Right lung (tissue), 5 donors: ENCODE measurements around the gene HIPK3. TPM values are rescaled to one million over a fixed set of nuclear protein-coding genes. Genes with fewer than 3 reads are reported as not detected.
"Not testable (repeated sequence)": the region's sequence is repeated elsewhere in the genome, so short reads cannot be mapped to it uniquely, and the experiment has no call there.

Experiments
- DNase-seq, 2 donors: peaks; one replicate each; pipeline ENCODE4 v3.0.0-alpha.2; 2013
- polyA plus RNA-seq, 5 donors: library from polyadenylated mRNA; unstranded; fragments of 120-200 nt; gene quantifications; one replicate each; pipeline versions ENCODE4 v1.2.1 to v1.2.3, GENCODE V29; 2013; ENCODE audit warnings: inconsistent platforms in 1 of 5, low replicate concordance in 1 of 5; ENCODE audit not compliant: insufficient read length in 5 of 5, insufficient read depth in 1 of 5

HIPK3 gene
- polyA plus RNA-seq, 5 donors: 35.8 to 49.7 (median 49.2) TPM

- DNase-seq: no peak
Measured at GRCh38 chr11:33296695-33297094, 39.5 kb downstream of the HIPK3 start.

GRCh38 chr11:33303541-33303940 lies 46.4 kb downstream of the HIPK3 start:
- DNase-seq: no peak

- not testable (repeated sequence) for DNase-seq
Measured at GRCh38 chr11:33306821-33307220, 49.6 kb downstream of the HIPK3 start.

GRCh38 chr11:33307984-33308383 lies 50.8 kb downstream of the HIPK3 start:
- no peak for DNase-seq

GRCh38 chr11:33309118-33309517 lies 51.9 kb downstream of the HIPK3 start:
- no peak for DNase-seq

- no peak for DNase-seq
Measured at GRCh38 chr11:33310720-33311500, 53.7 kb downstream of the HIPK3 start.

GRCh38 chr11:33311680-33312079 lies 54.5 kb downstream of the HIPK3 start:
- no peak for DNase-seq

- DNase-seq: no peak
Measured at GRCh38 chr11:33315822-33316221, 58.6 kb downstream of the HIPK3 start.

GRCh38 chr11:33317662-33318061 lies 60.5 kb downstream of the HIPK3 start:
- DNase-seq: no peak

- no peak for DNase-seq
Measured at GRCh38 chr11:33320016-33320813, 63.0 kb downstream of the HIPK3 start.

- DNase-seq: no peak
Measured at GRCh38 chr11:33320814-33321330, 63.7 kb downstream of the HIPK3 start.

GRCh38 chr11:33321422-33321821 lies 64.2 kb downstream of the HIPK3 start:
- DNase-seq: no peak

- DNase-seq: no peak
Measured at GRCh38 chr11:33323421-33323820, 66.2 kb downstream of the HIPK3 start.

- DNase-seq: peak; percentile 20 to 21
Measured at GRCh38 chr11:33324302-33324985, 67.3 kb downstream of the HIPK3 start.

- DNase-seq: no peak
Measured at GRCh38 chr11:33325451-33325850, 68.3 kb downstream of the HIPK3 start.

GRCh38 chr11:33329705-33330329 lies 72.6 kb downstream of the HIPK3 start:
- peak; percentile 25 to 50 for DNase-seq

GRCh38 chr11:33333816-33334215 lies 76.6 kb downstream of the HIPK3 start:
- no peak for DNase-seq

- no peak for DNase-seq
Measured at GRCh38 chr11:33334627-33335026, 77.4 kb downstream of the HIPK3 start.

GRCh38 chr11:33339247-33339646 lies 82.1 kb downstream of the HIPK3 start:
- no peak for DNase-seq

GRCh38 chr11:33344611-33345010 lies 87.4 kb downstream of the HIPK3 start:
- no peak for DNase-seq

GRCh38 chr11:33347490-33348125 lies 90.4 kb downstream of the HIPK3 start:
- DNase-seq: no peak
